HG03442 (cell line): ENCODE data around the gene CPNE4.
"Not testable (repeated sequence)": the region's sequence is repeated elsewhere in the genome, so short reads cannot be mapped to it uniquely, and the experiment has no call there.

Experiments used
- ATAC-seq: cut with Tn5 transposase; IDR thresholded peaks from one replicate; pipeline ENCODE4 v1.9.1; 2021; ENCODE audit warnings: mild to moderate bottlenecking, moderate library complexity; ENCODE audit not compliant: unreplicated experiment

The CPNE4 gene

GRCh38 chr3:132034486-132035464, at the start of gene CPNE4:
Gene CPNE4, minus strand, starts transcription at chr3:132035014.
- peak; percentile 90 for ATAC-seq

DNA sequence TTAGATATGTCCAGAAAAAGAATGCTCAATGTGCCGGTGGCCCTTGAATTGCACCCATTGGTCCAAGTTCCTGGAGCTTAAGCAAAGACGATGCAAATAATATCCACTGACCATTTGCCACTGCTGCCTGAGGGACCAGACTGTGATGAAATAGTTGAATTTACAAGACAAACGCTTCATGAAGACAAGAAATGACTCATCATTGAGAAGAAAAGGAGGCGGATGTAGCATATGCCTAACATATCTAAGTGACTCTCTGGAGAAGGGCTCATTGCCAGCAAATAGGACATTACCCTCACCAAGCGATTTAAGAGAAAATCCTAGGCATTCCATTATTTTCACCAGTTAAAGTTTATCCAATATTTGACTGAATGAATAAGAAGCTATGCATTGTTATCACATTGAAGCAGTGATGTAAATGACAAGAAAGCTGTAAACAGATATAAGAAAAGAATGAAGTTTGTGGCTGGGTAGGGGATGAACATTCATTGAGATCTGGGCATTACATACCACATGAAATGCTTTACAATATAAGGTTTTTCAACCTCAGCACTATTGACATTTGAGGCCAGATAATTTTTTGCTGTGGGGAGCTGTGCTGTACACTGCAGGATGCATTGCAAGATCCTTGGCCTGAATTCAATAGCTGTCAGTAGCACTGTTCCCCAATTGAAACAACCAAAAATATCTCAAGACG, 48.9 kb upstream of the CPNE4 start:
- ATAC-seq: no peak

- ATAC-seq: no peak
These were observed 48.3 kb upstream of the CPNE4 start for GRCh38 chr3:132083159-132083558.

DNA sequence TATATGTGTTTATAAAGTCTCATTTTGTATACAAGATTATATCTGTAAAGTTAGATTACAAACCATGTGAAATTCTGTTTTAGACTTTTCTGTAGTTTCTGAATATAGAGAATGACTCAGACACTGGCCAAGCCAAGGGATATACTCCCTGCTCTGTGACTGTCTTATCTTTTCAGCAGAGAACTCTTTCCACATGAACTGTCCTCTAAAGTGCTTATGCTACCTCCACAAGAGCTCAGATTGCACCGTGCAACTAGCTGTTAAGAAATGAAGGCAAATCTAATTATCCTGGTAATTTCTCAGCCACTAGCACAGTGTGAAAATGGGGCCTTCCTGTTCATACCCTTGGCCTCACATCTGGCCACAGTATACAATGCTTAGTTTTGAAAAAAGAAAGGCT, 44.3 kb upstream of the CPNE4 start:
- ATAC-seq: no peak

GRCh38 chr3:132073771-132074170, 39.0 kb upstream of the CPNE4 start:
- no peak for ATAC-seq

DNA sequence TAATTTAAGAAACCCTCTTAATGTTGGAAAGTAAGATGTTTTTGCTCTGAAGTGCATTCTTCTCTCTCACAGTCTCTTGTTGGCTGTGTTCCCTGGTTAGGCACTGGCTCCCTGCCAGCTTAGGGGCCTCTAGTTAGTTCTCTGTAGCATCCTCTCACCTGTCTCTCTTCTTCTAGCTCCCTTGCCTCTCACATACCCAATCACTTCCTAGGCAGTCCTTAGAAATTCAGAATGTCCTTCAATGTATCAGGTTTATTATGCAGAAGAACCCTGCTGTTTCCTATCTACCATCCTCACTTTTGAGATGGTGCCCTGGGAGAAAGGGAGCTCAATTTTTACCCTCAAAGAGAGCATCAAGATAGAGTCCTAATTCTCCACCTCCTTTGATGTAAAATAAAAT, 36.2 kb upstream of the CPNE4 start:
- no peak for ATAC-seq

DNA sequence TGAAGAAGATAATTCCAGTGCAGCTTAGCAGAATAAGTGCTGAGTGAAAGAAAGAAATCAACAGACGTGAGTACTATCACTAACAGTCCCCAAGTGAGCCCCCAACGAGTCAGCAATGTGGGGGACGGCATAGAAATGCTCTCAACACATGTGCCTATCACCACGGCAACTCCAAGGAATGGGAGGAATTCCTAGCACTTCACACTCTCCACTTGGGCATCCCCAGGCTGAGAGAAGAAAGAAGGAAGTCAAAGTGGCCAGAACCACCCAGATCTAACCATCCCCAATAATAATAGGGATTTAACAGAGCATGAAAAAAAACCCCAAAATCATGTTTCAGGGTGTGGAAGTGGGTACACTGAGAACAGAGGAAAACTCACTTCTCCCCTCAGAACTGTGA, 29.3 kb upstream of the CPNE4 start:
- no peak for ATAC-seq

GRCh38 chr3:132062535-132062934, 27.7 kb upstream of the CPNE4 start:
- no peak for ATAC-seq

GRCh38 chr3:132055872-132056271, 21.1 kb upstream of the CPNE4 start:
- ATAC-seq: no peak

DNA sequence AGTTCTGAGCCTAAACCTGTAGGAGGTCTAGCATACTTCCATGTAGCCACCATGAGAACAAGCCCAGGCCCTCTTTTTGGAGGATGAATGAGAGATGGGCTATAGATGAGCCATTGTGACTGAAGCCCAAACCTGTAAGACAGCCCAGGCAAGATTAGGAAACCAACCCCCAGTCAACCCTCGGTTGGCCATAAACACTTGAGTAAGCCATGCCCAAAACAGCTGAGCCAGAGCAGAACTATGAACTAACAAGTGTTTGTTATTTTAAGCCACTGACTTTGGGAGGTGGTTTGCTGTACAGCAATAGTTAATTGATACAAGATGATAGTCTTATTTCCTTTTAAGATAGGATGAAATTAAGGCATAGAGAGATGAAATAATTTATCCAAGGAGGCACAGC, 12.4 kb upstream of the CPNE4 start:
- ATAC-seq: no peak

DNA sequence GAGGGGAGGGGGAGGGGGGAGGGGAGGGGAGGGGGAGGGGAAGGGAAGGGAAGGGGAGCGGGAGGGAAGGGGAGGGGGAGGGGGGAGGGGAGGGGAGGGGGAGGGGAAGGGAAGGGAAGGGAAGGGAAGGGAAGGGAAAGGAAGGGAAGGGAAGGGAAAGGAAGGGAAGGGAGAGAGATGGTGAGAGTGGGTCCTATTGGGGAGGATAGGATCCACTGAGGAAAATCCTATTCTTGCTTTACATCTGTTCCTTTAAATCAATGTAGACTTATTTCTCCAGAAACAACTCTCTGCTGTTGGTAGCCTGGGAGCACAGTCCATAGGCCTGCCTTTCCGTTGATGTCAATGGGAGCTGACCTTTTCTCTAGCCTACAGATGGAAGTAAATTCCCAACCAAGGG, 10.1 kb upstream of the CPNE4 start:
- not testable (repeated sequence) for ATAC-seq

DNA sequence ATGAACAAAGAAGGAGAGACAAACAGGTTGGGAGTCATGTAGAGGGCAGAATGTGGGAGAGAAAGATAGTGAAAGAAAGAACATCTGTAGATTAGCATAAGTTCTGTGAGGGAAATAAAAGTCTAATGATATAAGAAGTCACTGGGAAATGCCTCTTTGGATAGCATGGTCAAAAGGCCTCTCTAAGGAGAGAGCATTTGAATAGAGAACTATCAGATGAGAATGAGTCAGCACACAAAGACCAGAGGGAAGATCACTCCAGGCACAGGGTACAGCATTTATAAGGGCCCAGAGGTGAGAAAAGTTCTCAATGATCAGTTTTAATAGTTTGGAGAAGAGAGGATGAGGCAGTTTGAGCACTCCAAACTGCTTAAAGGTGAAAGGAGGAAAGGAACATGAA, 7.9 kb upstream of the CPNE4 start:
- ATAC-seq: no peak

DNA sequence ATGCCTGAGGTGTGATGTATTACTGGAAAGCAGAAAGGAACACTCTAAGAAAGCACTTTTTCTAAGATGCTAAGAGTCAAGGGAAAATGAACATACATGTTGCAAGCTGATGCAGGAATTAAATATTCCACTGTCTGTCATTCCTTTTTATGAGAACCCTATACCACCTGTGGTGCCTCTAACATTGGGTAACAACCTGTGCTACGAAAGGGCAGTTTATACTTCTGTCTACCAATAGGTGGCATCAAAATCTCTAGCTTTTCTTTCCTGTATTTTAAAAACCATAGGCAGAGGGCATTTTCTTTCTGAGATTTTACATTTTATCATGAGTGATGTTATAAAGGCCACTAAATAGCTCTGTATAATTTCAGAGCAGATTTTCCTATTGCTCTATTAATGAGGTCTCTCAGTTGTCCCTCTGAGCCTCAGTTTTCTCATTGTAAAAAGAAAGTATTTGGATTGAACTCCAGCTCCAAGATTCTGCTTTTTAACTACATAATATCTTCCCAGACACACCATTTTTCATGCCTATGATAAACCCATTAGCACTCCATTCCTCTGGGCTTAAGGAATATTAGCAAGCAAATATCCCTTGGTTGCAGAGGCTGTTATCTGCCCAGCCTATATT, 3.5 kb upstream of the CPNE4 start:
- ATAC-seq: no peak

DNA sequence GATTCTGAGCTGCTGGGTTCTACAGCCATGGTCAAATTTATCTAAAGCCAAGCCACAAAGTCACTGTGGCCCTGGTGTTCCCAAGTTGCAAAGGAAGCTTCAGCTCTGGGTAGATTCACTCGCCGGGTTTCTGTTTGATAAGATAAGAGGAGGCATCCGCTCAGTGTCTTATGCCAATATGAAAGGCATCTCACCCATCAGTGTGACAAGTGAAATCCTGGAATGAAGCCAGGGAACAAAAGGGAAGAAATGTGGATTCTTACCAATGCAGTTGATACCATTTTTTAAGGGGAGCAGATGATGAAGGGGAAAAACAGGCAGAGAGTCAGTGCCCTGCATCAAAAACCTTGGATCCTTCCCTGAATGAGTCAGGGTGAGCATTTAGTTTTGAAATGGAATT, 2.8 kb upstream of the CPNE4 start:
- ATAC-seq: no peak

- ATAC-seq: no peak
These were observed 2.2 kb upstream of the CPNE4 start for GRCh38 chr3:132037056-132037455.

- ATAC-seq: no peak
These were observed 723 bp downstream of the CPNE4 start for GRCh38 chr3:132034097-132034485.

GRCh38 chr3:132033471-132033870, 1.3 kb downstream of the CPNE4 start:
- no peak for ATAC-seq

- ATAC-seq: no peak
These were observed 1.9 kb downstream of the CPNE4 start for GRCh38 chr3:132032959-132033358.

DNA sequence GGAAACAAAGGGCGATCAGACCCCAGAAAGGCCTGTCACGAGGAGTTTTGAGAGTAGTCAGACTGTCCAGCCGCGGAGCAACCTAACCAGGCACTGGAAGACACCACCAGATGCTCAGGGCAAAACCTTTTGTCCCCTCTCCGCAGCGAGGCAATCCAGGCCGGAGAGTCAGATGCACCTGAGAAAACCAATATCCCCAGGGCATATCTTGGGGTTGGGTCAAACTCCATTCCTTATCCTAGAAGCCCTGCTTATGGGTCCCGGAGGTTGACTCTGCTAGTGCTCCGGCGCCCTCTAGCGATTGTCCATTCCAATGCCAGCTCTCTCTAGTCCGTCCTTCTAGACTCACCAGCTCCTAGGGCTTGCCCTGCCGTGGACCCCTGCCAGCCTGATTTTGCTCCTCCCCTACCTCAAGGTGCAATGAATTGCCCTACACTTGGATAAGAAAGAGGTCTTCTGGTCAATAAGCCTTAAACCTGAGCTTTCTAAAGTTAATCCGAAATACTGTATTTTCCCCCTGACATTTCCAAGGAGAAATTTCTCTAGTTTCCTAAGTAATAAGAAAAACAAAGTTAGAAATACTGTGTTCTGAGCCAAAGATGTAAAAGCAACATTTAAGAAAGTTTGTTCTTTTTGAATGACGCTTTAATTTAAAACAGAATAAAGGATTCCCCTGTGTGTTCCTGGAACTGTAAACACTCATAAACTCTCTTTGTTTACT, 5.5 kb downstream of the CPNE4 start:
- ATAC-seq: peak; percentile 84

- no peak for ATAC-seq
These were observed 11.9 kb downstream of the CPNE4 start for GRCh38 chr3:132022914-132023313.

DNA sequence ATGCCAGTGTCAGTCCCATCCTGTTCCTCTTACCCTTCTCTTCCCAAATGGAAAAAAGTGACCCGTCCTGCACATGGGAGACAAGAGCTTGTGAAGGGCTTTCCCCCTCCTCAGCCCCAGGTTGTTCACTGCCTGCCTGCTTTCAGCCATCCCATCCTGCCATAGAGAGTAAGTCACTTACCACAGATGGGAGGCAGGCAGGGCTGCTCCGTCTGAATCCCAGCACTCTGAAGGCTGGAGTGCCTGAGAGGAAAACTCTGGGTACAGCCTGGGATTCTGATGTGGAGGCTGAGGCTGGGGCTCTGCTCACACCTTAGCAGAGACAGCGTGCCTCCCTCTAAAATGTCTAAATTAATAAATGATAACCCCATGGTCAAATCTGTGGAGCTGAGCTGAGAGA, 14.8 kb downstream of the CPNE4 start:
- ATAC-seq: no peak
